Left hindlimb (tissue), 1 donor: ENCODE data around the gene ZNF467.

ENCODE experiments used
- DNase-seq: peaks from one replicate; pipeline ENCODE4 v3.0.0-alpha.2; 2018

The ZNF467 gene

DNA sequence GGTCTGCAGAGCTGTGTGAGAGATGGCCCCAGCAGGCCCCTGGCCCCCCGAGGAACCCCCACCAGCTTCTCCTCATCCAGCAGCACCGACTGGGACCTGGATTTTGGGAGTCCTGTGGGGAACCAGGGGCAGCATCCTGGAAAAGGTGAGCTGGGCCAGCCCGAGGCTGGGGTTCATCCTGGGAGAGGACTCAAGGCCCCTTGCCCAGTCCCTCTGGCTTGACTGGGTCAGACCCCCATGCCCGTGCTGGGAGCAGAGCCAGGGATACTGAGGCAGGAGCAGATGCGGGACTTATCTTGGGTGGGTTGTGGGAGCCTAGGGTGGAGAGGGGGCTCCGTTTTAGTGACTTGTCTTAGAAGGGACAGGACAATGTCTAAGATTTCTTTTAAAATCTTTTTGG lies 47.5 kb downstream of the ZNF467 start:
- DNase-seq = no peak

DNA sequence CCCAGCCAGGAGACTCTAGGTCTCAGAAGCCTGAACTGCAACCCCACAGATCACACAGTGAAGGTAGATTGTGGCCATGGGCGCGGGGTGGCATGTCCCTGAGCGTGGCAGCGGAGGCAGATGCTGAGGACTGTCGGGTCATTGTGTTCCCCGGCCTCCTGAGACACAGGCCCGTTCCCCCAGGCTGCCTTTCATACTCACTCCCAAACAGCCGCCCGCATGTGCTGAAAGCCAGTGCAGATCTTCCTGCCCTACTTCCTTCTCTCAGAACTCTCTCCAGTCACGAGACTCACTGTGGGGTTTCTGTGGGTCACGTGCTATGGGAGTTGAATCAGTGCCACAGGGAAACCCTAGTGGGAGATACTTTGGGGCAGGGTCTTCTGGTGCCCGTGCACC lies 48.0 kb downstream of the ZNF467 start:
- no peak for DNase-seq

DNA sequence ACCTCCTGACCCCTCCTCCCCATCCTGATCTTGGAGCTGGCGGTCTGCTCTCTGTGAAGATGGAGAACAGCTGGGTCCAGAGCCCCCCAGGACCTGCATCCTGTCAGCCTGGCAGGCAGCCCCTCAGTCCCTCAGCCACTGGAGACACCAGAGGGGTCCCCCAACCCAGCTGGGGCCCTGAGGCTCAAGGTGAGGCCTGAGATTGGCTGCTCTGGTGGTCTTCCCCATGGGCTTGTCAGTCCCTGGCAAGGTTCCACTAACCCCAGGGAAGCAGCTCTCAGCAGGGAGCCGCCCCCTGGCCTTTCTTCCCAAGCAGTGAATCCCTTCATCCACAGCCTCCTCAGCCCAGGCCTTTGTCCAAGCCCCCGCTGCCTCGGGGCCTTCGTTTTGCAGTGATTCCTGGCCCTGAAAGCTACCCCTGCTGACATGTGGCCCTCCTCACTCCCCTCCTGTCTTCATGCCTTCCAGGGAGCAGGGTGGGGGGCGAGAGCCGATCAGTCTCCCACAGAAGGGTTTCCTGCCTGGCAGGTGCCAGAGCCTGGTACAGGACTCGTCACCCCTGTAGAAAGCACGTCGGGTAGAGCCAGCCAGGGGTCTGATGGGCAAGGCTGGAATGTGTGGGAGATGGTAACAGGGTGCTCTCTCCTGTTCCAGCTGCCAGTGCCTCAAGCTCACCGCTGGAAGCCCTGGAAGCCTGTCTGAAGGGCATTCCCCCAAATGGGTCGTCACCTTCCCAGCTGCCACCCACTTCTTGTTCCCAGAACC lies 48.5 kb downstream of the ZNF467 start:
- no peak for DNase-seq

DNA sequence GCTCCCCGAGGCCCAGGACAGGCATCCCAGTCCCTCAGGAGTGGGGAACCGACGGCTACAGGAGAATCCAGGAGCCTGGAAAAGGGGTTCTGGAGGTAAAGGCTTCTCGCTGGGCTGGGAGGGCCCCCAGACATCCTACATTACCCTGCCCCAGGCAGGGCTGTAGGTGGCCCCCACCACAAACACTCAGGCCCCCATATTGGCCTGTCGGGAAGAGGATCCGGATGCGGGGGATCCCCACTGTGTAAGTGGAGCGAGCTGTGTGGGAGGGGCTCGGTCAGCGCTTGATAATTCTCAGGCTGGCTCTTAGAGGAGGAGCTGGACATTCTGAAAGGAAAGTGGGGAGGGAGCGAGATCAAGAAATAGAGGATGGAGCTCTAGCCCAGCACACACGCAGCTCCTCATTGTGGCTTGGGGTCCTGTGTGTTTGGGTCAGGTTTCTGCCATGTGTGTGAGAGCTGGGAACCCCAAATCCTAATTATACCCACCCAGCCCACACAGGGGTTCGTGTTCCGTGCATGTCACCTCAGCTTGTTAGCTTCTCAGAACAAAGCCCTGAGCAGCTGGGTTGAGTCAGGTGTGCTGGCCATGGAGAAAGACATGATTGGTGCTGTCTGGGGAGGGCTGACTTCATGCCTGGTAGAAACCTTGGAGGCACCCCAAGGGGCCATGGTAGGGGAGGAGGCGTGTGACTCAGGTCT lies 49.4 kb downstream of the ZNF467 start:
- DNase-seq = no peak

DNA sequence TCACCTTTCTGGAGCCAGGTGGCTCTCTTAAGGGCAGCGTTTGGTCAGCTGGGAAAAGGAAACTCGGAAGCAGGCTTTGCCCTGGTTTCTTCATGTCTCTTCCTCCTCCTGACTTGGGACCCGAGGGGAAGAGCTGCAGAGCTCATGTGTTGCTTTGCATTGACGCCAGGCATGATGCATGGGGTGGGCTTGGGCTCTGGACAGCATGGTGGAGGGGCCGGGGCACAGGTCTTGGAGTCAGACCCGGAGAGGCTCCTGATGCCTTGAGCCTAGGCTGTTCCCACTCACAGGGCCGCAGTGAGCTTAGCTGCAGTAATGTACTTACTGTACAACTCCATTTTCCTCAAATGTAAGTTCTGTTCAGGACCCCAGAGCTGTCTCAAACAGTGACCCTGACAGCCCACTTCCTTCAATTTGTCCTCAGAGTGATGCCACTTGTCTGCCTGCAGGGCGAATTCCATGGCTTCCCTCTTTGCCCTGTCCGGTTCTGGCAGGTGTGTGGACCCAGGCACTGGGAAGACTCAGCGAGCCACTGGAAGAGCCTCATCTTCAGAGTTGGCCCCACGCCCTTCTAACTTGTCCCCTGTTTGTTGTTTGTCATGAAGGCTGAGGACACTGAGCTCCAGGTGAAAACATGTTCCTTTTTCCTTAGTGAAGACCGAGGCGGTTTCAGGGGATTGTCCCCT lies 50.2 kb downstream of the ZNF467 start:
- no peak for DNase-seq

DNA sequence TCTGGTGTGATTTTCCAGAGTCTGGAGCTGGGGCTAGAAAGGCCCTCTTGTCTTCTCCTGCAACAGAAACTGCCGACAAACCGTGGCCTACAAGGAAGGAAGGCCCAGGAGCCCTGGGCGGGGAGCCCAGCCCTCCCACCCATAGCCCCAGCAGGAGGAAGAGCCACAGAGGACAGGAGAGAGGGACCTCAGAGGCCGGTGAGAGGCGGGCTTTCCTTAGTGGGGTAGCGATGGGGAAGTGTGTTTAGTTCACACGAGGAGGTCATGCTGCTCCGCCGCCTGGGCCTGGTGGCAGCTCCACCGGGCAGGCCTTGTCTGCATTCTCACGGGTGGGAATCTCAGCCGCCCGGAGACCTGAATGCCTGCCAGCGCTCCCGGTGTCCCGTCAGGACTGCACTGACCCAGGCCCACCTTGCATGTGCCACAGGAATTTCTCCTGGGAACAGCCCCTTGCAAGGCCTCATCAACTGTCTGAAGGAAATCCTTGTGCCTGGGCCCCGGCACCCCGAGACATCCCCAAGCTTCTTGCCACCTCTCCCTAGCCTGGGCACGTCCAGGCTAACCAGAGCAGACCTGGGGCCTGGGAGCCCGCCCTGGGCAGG lies 50.9 kb downstream of the ZNF467 start:
- no peak for DNase-seq

DNA sequence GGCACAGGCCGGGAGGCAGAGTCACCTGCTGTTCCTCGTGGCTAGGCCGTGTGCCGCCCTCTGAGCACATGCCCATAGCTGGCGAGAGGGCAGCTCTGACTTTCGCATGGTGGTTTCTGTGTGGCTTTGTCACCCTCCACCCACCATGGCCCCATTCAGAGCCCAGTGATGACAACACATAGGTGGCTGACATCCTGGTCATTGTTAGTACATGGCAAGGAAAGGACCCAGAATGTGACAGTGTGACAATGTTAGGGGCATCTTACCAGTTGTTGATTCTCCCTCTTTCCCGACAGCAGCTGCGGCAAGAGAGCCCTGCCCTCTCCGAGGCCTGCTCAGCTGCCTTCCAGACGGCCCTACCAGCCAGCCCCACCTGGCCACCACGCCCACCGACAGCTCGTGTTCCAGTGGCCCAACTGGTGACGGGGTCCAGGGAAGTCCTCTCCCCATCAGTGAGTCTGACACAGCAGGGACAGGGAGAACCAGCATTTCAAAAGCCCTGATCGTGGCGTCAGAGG lies 52.2 kb downstream of the ZNF467 start:
- no peak for DNase-seq

GRCh38 chr7:149720372-149721083 lies 52.9 kb downstream of the ZNF467 start:
- no peak for DNase-seq

DNA sequence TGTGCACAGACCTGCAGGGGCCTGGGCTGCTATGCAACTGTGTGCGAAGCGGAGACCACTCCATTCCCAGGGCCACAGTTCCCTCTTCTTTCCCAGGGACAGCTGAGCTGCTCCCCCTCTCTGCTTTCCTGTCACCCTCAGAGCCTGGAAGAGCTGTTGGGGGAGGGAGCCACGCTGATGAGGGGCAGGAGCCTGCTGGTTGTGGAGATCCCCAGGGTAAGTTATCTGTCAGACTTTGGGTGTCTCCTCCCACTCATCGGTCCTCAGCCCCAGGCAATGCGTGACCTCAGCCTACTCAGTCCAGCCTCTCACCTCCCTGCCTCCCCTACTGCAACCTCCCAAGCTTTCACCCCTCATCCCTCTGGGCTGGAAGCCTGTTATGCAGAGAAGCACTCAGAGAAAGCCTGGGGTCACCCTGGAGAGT lies 53.5 kb downstream of the ZNF467 start:
- no peak for DNase-seq

- no peak for DNase-seq
Observed at GRCh38 chr7:149719050-149719899, 54.1 kb downstream of the ZNF467 start.

- DNase-seq = no peak
Observed at GRCh38 chr7:149718730-149719049, 54.7 kb downstream of the ZNF467 start.

- no peak for DNase-seq
Observed at GRCh38 chr7:149717481-149717880, 55.9 kb downstream of the ZNF467 start.

DNA sequence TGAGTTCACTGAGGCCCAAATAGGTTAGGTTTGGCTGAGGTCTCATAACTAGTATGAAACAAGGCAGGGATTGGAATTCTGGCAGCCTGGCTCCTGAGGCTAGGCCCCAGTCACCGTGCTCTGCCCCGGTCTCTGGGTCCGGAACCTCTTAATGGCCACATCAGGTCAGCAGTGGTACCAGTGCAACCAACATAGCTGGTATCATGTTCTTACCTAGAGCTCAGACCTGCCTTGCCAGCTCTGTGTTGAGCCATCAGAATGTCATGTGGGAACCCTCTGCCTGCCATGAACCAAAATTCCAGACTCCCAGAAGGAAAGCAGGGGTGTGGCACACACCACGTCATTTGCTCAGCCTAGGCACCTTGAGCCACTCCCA lies 56.5 kb downstream of the ZNF467 start:
- no peak for DNase-seq

DNA sequence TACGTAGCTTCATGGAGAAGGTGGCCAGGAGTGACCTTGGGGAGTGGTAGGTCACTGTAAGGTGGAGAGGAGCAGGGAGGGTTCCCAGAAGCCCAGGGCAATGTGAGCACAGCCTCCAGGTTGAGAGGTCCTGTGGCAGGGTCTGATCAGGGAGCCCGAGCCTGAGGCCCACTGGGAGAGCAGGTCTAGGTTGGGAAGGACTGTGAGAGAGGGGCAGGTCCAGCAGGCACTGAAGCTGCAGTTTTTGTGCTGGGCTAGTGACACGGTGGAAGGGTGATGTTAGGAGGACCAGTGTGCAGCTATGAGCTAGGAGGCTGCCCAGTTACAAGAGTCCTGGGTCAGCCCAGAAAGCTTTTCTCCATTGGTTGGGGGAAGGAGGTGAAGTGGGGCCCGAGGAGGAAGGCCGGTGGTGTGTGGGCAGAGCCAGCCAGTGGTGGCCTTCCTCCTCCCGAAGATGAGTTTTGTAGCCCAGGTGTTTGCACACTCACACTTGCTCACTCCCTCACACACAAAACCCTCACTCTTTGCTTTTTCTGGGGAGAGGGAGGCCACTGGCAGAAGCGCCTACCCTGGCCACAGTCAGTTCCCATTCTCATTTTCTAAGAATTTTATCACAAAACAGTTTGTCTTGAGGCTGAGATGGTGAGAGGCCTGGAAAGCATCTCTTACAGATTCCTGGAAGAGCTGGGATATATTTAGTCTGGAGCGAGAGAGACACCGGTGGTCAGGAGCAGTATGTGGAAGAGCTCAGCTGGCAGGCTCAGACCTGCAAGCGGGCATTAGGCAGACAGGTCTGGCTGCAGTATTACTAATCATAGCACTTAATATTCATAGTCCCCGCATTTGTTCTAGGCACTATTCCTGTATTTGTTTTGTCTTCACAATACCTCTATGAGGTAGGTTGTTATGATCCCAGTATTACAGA lies 57.1 kb downstream of the ZNF467 start:
- no peak for DNase-seq

DNA sequence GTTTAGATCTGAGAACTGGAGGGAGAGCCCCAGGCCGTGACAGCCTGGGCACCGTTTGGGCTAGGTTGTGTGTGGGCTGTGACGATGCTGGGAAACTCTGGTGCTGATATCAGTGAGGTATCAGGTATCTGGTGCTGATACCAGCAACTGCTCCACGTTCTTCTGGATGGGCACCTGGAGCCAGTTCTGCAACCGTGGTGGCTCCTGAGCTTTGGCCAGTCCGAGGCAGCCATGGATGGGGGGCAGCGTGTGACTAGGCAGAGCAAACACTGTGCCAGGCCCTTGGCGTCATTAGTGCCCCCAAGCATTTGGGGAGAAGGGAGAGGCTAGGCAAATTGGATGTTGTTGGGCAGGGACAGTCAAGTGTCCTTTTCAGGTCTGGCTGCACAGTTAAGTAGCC lies 57.9 kb downstream of the ZNF467 start:
- no peak for DNase-seq

GRCh38 chr7:149714910-149715471 lies 58.4 kb downstream of the ZNF467 start:
- DNase-seq = peak; percentile 62
